Neural cell (in vitro differentiated cells): ENCODE data around the gene TNKS1BP1.

Experiments used
- EP300 ChIP-seq: fragments of 450-650 bp; conservative IDR thresholded peaks from 2 replicates; pipeline ENCODE4 v1.6.1; 2014; ENCODE audit warnings: antibody characterized with exemption, mild to moderate bottlenecking, moderate library complexity; ENCODE audit not compliant: poor library complexity, severe bottlenecking
- EZH2 ChIP-seq: fragments of 200-600, 300-800 bp; shearing (Covaris generic), sonication (generic); IDR thresholded peaks from 2 replicates; pipeline ENCODE4 v1.6.1; 2014; ENCODE audit warnings: antibody characterized with exemption, low read length, borderline replicate concordance, mild to moderate bottlenecking; ENCODE audit not compliant: insufficient read depth, poor library complexity, severe bottlenecking
- MXI1 ChIP-seq: fragments of 450-650 bp; conservative IDR thresholded peaks from 2 replicates; pipeline ENCODE4 v1.6.1; 2014; ENCODE audit warnings: antibody characterized with exemption, mild to moderate bottlenecking; ENCODE audit not compliant: poor library complexity, severe bottlenecking
- POLR2AphosphoS5 ChIP-seq: IDR thresholded peaks from 2 replicates; pipeline ENCODE4 v1.6.1; 2012
- SMC3 ChIP-seq: fragments of 450-650 bp; conservative IDR thresholded peaks from 2 replicates; pipeline ENCODE4 v1.6.1; 2014; ENCODE audit warnings: antibody characterized with exemption, mild to moderate bottlenecking, moderate library complexity; ENCODE audit not compliant: poor library complexity
- TAF1 ChIP-seq: IDR thresholded peaks from 2 replicates; pipeline ENCODE4 v1.6.1; 2012; ENCODE audit warnings: low read depth
- TF ChIP-seq, protein P1 (sequence below): fragments of 450-650 bp; IDR thresholded peaks from 2 replicates; pipeline ENCODE4 v1.5.1; 2014; ENCODE audit warnings: antibody characterized with exemption, mild to moderate bottlenecking, moderate library complexity; ENCODE audit not compliant: poor library complexity, severe bottlenecking
- TF ChIP-seq, protein P2 (sequence below): IDR thresholded peaks from 2 replicates; pipeline ENCODE4 v1.6.1; 2012; ENCODE audit warnings: borderline replicate concordance

DNA sequence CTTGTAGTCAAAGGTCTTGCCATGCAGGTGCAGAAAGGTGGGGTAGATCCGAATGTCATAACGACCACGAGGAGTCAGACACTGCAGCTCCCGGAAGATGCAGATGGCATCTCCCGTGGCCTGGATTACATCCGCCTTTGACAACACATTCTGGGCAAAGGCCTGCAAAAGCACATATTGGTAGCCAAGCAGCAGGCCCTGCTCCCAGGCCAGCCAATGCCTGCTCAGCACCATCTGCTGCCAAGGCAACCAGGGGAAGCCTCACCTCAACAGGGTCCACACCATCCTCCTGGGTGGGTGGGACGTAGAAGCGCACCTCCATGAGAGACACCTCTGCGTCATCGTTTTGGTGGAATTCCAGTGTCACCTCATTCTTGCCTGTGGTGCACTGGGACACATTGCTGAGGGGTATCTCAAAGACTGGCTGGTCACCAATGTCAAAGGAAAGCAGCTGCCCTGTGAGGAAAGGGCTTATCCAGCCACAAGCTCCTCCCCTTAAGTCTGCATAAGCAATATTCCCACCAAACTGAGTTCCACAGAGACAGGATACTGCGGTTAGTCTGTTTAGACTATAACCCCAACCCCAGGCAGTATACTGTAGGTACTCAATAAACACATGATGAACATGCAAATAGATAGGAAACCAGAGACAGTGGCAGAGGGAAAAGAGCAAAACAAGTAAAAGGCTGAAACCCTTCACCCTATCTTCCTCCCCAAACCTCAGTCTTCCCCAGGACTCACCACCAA is 8.1 kb upstream of the TNKS1BP1 start:
- TF ChIP-seq POLR2AphosphoS5 (no peak), TAF1 (no peak), EZH2 (no peak), SMC3 (no peak), EP300 (no peak), MXI1 (no peak)
- TF ChIP-seq, protein P1, sequence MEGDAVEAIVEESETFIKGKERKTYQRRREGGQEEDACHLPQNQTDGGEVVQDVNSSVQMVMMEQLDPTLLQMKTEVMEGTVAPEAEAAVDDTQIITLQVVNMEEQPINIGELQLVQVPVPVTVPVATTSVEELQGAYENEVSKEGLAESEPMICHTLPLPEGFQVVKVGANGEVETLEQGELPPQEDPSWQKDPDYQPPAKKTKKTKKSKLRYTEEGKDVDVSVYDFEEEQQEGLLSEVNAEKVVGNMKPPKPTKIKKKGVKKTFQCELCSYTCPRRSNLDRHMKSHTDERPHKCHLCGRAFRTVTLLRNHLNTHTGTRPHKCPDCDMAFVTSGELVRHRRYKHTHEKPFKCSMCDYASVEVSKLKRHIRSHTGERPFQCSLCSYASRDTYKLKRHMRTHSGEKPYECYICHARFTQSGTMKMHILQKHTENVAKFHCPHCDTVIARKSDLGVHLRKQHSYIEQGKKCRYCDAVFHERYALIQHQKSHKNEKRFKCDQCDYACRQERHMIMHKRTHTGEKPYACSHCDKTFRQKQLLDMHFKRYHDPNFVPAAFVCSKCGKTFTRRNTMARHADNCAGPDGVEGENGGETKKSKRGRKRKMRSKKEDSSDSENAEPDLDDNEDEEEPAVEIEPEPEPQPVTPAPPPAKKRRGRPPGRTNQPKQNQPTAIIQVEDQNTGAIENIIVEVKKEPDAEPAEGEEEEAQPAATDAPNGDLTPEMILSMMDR: no peak
- TF ChIP-seq, protein P2, sequence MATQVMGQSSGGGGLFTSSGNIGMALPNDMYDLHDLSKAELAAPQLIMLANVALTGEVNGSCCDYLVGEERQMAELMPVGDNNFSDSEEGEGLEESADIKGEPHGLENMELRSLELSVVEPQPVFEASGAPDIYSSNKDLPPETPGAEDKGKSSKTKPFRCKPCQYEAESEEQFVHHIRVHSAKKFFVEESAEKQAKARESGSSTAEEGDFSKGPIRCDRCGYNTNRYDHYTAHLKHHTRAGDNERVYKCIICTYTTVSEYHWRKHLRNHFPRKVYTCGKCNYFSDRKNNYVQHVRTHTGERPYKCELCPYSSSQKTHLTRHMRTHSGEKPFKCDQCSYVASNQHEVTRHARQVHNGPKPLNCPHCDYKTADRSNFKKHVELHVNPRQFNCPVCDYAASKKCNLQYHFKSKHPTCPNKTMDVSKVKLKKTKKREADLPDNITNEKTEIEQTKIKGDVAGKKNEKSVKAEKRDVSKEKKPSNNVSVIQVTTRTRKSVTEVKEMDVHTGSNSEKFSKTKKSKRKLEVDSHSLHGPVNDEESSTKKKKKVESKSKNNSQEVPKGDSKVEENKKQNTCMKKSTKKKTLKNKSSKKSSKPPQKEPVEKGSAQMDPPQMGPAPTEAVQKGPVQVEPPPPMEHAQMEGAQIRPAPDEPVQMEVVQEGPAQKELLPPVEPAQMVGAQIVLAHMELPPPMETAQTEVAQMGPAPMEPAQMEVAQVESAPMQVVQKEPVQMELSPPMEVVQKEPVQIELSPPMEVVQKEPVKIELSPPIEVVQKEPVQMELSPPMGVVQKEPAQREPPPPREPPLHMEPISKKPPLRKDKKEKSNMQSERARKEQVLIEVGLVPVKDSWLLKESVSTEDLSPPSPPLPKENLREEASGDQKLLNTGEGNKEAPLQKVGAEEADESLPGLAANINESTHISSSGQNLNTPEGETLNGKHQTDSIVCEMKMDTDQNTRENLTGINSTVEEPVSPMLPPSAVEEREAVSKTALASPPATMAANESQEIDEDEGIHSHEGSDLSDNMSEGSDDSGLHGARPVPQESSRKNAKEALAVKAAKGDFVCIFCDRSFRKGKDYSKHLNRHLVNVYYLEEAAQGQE: no peak
